ENCODE measurements around the gene PLXNA2.

Gene PLXNA2, protein sequence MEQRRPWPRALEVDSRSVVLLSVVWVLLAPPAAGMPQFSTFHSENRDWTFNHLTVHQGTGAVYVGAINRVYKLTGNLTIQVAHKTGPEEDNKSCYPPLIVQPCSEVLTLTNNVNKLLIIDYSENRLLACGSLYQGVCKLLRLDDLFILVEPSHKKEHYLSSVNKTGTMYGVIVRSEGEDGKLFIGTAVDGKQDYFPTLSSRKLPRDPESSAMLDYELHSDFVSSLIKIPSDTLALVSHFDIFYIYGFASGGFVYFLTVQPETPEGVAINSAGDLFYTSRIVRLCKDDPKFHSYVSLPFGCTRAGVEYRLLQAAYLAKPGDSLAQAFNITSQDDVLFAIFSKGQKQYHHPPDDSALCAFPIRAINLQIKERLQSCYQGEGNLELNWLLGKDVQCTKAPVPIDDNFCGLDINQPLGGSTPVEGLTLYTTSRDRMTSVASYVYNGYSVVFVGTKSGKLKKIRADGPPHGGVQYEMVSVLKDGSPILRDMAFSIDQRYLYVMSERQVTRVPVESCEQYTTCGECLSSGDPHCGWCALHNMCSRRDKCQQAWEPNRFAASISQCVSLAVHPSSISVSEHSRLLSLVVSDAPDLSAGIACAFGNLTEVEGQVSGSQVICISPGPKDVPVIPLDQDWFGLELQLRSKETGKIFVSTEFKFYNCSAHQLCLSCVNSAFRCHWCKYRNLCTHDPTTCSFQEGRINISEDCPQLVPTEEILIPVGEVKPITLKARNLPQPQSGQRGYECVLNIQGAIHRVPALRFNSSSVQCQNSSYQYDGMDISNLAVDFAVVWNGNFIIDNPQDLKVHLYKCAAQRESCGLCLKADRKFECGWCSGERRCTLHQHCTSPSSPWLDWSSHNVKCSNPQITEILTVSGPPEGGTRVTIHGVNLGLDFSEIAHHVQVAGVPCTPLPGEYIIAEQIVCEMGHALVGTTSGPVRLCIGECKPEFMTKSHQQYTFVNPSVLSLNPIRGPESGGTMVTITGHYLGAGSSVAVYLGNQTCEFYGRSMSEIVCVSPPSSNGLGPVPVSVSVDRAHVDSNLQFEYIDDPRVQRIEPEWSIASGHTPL (N-terminal part only)

DNA sequence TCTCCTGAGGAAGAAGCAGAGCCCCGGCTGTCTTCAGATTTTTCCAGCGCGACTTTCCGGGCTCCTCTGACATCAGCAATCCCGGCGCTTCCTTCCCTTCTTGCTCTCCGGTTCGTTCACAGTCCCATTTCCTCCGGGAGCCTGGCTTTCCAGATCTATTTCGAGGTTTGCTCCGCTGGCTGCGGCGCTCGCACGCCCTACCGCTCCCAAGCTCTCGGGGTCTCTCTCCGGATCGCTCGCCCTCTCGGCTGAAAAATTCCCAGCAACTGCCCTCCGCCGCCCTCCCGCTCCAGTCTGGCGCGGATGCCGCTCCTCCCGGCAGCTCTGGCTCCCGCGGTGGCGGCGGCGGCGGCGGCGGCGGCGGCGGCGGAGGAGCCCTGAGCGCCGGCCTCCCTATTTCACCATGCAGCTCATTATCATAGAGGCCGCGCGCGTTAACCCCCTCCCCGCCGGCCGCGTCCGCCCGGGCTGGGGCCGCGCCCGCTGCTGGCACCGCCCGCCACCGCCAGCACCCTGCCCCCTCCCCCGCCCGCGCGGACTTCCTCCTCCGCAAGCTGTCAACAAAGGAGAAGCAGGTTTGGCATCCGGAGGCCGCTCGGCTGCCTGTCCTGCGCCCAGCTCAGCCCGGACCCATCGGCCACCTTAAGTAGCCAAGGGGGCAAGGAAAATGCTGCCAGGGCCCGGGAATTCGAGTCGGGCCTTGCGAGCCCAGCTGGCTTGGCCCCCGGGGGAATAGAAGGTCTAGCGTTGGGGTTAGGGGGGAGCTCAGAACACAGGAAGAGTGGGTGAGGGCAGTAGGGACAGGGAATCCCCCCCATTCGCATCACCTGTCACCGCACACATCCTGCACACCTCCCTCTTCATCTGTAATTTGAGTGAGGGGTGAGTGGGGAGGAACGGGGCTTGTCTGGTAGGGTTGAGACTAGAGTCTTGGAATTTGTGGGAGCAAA is at the start of gene PLXNA2:
PLXNA2 (minus strand) TSS at position 418 of the 950 bp plus-strand sequence. CDS start 26,462 bp downstream, outside the sequence.
- DNase-seq = peak; percentile 38

DNA sequence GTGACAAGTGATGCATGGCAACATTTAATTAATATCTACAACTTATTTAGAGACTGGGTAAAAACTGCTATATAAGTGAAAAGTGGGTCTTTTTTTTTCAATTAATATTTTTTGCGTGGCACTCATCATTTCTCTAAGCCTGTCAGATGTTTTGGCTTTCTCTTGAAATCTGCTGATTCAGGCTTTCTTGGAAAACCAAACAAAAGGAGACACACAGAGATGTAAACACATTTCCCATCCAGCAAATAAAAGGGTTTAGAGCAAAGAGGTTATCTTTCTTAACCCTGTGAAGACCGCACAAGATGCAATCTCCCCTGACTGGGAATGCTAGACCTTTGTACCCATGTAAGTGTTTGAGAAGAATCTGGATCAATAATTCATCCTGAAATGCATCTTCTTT is 48.7 kb upstream of the PLXNA2 start:
- no peak for DNase-seq

DNA sequence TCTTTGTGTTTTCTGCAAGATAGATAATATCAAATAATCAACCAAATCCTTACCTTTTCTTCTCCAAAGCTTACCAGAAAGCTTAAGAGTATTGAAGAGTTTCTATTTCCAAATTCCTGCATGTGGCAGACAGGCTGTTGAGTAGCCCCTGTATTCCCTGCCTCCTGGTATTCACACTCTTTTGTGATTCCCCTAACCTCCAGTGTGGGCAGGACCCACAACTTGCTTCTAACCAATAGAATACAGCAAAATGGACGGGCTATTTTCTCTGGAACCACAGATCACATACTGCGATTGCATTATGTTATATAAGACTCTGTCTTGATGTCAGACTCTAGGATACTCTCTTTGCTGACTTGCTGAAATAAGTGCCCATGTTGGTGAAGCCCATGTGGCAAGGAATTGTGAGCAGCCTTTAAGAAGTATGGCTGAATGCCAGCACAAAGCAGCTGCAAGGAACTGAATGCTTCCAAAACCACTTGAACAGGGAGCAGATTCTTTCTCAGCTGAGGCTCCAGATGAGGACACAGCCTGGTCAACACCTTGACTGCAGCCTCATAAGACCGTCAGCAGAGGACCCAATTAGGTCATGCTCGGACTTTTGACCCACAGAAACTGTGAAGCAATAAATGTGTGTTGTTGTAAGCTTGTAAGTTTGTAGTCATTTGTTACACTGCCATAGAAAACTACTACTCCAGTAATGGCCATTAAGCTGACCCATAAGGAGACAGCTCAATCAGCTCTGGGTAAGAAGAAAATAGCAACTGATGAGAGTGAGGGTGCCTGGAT is 47.9 kb upstream of the PLXNA2 start:
- no peak for DNase-seq

DNA sequence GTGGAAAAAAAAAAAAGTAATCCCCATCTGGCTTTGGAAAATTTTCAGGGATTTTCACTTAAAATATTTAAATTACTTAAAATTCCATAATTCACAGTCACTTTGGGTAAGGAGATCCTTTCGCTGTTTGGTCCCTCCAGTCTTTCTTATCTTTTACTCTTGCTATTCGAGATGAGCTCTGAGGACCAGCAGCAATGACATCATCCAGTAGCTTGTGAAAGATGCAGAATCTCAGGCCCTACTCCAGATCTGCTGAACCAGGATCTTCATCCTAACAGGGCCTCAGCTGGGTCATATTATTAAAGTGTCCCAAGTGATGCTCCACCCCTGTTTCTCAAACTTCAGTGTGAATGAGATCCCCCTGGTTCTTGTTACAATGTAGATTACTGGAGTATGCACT is 46.9 kb upstream of the PLXNA2 start:
- no peak for DNase-seq

DNA sequence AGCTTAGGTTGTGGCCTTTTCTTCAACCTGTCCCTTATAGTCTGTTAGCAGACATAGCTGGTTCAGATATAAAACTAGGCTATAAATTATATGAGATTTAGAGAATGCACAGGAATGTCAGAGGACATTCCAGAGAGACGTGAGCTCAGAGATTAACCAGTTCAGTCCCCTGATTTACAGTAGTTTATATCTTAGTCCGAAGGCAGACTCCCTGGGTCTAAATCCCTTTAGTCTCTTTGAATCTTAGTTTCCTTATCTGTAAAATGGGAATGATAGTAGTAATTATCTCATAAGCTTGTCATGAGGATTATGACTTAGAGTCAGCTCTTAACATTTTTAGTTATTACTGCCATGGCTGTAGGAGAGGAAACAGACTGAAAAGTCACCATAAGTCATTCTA is 45.5 kb upstream of the PLXNA2 start:
- DNase-seq = no peak

DNA sequence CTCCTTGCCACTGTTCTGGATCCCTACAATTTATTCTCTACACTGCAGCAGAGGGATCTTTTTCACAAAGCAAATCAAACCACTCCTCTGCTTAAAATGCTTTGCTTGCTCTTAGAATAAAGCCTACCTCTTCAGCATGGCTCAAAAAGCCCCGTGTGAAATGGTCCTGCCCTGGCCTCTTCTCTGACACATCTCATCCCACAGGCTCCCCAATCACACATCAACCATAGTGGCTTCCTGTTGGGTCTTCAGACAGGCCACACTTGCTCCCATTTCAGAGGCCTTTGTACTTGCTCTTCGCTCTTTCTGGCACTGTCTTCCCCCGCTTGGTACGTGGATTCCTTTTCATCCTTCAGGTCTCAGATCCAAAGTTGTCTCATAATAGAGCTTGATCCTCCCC is 44.3 kb upstream of the PLXNA2 start:
- DNase-seq = no peak

DNA sequence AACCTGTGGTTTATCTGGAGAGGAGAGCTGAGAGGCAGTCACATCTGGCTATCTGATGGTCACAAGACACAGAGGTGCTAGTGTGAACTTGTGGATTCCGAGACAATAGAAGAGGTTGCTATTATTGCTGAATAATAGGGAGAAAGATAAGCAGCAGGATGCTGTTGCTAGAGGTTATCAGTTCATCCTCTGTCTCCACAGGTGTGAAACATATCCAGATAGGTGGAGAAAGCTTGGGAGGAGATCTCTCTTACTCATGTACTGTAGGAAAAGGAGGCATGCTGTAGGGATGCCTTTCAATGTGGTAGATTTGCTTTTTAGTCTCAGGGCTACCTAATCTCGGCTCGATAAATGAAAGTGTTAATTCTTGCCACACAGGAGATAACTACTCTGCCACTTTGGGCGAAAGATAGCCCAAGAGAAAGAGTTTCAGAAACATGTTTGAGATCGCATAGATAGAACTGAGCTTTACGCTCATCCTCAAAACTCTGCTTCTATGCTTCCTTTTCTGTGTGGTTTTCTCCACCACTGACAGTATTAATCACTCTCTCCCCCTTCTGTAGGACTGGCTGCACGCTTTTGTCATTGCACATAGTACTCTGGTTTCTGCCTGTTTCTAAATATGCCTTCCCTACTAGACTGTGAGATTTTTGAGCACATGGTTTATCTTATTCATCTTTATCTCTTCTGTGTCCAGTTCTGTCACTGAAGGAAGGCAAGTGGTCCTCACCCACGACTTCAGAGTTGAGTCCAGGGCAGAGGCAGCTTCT is 36.7 kb upstream of the PLXNA2 start:
- no peak for DNase-seq

DNA sequence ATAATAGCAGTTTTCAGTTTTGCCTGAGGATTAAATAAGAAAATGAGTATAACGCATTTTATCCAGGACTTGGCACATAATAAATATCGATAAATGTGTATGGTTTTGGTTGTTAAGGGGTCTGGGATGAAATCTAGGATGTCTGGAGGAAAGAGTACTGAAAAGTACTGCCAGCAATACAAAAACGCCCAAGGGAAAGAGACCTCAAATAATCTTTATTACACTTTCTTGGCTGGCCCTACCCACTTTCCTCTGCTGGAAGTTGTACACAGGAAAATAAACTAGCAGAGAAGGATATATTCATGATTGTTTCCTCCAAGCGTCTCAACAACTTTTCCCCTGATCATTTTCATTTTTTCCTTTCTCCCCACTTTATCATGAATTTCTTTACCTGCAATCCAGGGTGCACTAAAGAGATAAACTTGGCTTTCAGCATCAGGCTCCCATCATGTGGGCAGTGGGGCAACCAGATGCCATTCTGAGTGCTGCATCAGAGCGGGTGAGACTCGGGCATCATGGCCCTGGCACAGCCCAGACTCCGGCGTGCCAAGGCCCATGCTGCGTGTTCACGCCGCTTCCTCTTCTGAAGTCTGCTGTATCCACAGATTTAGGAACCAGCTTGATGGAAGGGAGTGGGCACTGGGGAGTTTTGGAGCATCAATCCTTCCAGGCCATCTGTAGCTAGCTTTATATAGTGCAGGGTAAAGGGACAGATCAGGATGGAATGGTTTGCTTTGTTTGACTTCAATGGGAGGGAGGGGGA is 35.8 kb upstream of the PLXNA2 start:
- no peak for DNase-seq

DNA sequence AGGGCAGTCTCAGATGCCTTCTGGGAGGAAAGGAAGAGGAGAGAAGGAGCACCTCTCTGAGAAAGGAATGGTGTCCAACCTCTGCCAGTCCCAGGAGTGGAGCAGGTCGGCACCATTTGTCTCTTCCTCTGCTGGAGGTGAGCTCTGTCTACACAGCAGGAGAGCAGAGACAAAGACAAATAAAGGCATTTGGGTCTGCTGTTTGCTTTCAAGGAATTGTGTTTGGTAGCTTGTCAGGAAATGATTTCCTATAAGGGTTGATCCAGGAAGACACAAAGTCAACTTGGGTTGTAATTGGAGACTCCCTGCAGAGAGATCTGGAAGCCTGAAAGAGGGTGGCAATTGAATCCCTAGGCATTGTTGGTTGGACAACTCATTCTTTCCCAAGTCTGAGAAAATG is 34.5 kb upstream of the PLXNA2 start:
- DNase-seq = no peak

DNA sequence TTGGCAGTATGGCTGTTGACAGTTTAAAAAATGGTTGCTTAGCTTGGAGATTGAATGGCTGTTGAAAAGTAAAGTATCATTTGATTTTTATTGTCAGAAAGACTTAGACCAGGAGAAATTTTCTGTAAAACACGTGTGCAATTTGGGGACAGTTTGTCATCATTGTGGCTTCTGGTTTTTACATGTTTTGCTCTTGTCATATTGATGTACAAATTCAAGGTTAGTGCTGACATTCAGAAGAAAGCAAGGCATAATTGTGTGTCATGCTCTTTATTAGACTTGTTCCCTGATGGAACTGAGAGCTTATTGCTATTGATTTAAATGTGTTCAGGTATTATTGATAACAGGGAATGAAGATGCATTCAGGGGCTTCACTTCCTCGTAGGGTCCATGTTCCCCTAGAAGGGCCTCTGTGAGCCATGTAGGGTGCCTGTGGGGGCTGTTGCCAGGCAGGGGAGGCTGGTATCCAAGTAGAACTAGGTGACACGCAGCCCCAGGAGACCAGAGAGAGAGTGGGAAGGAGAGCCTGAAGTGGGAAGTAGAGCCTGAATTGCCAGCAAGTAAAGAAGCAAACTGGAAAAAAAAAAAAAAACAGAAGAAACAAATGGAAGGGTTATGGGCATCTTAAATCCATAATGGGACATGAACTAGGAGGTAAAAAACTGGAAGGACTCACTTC is 32.7 kb upstream of the PLXNA2 start:
- DNase-seq = no peak

DNA sequence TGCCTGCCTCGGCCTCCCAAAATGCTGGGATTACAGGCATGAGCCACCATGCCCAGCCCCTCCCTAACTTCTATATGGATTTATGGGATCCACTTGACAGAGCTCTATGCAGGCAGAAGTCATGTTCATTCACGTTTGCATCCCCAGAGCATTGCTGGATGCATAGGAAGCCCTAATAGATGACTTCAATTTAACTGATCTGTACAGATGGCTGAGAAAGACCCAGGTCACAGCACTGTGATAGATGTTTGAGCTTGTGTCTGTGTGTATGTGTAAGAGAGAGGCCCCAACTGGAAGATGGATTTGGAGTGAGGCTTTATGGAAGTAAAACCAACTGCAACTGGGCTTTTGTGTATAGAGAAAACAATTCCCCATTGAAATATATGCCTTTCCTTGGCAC is 30.9 kb upstream of the PLXNA2 start:
- no peak for DNase-seq

DNA sequence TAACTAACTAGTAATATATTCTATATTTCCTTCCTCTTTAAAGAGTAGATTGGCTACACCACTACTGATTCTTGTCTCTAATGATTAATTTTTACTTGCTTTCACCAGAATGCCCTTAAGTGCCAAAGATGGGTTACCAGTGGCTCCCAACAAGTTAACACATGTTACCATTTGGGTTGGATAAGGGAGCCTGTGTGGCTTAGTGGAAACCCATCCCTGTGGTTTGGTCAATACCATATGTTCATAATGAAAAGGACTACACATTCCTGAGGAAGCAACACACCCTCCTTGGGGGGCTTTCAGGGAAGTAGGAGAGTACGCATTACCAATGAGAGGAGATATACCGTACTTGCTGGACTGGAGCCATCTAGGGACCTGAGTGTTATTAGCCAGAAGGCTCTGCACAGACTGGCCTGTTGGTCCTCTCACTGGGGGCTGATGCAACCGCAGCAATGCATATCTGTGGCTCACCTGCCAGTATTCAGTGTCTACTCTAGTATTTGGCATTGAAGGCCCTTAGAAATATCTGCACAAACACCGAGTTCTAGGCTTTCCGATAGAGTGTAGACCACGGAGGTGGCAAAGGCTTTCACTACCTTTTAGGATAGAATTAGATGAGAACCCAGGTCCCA is 29.3 kb upstream of the PLXNA2 start:
- DNase-seq = no peak

DNA sequence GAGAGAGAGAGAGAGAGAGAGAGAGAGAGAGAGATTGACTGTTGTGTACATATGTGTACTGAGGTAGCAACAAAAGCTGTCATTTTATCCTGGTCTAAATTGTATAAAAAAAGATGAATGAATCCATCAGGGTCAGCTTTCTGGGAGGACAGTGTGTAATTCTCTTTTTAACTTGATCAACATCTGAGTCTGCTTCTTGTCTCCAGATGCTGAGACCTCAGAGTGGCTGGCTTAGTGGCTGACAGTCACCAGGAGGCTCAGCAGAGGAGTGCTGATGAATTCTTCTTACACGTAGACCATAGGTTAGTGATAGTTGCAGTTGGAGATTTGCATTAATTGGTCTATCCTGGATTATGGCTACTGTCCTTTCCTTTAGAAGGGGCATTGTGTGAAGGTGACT is 28.5 kb upstream of the PLXNA2 start:
- DNase-seq = no peak

DNA sequence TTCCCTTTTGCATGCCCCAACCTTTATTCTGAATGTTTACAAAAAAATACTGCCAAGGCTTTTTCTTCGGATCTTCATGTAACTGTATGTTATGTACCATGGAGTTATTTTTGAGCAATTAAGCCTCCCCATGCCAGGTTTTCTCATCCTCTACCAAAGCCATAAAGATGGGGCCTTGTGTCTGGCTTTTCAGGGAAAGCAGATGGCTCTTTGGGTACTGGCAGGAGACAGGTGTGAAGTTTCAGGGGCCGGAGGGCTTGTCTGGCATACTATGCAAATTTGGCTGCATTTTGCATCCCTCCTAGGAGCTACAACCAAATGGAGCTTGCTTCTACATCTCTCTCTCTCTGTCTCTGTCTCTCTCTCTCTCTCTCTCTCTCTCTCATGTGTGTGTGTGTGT is 28.1 kb upstream of the PLXNA2 start:
- DNase-seq = no peak

DNA sequence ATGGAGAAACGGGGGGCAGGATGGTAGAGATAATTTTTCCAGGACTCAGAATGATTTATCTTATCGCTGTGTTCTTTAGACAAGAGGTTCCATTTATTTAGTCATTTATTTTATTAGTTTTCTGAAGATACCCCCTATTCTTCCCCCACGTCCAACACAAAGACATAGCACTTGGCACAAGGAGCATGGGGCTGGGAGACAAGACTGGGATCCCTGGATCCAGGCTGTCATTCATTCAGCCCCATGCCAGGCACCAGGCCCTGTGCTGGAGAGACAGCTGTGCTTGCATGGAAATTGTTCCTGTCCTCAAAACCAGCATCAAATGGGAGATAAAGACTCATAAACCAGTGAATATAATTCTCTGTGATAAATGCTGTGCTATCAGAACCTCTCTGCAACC is 27.1 kb upstream of the PLXNA2 start:
- DNase-seq = no peak

DNA sequence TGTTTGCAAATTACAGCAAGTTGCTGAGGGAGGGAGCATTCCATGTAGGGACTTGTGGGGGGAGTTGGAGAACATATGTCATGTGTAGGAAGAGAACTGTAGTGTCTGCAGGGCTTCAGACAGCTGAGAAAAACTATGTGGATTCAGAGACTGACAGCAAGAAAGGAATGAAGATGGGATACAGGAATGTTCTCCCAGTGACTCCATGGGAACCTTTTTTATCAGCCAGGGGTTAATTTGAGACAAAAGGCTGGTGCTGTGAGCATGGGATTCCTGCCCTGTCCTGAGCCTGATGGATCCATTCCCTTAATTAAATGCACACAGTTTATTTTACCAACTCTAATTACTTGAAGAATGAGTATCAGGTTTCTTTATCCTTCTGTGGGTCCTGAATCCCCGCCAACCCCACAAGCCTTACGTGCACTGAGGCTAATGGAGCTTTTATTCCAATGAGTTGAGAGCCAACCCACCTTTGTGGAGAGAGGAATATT is 26.5 kb upstream of the PLXNA2 start:
- DNase-seq = no peak

DNA sequence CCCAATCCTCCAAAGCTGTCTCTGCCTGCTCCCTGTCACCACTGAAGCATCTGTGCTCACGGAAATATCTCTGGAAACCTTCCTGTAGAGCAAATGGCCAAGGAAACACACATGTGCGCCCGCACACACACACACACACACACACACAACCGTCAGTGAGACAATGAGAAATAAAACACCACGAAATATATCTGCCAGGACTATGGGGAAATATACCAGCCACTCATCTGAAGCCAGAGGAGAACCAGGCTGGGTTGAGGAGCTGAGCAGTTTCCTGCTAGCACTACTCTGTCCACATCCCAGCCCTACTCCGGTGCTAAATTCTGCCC is 25.1 kb upstream of the PLXNA2 start:
- no peak for DNase-seq

DNA sequence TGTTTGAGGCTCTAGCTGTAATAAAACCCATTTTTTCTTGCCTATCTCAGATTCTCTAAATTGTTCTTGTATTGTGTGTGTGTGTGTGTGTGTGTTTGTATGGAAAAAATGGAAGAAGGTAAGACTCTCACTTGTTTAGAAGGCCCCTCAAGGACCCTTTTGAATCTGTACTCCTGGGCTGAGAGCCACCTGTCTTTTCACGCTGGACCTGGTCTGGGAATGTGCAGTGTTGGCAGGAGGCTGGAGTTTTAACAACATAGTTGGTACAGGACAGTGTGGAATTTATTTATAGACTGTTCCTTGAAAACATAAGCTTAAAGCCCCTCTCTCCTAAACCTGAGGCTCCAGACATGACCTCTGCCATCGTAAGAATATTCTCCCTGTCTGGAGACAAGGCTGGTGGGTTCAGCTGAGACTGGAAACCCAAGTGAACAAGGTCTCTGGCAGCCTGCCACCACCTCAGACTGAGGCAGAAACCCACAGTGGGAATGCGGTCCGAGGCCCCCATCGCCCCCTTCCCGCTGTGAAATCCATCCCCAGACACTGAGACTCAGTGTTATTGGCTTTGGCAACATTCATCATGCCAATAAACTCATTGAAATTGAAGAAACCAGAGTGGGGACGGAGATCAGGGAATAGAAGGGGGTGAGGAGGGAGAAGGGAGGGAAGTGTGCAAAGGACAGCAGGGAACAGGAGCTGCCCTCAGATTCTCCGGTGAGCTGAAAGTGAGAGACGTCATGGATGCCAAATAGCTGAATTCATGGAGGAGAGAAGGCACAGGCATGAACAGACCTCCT is 24.6 kb upstream of the PLXNA2 start:
- DNase-seq = no peak
